Eye (tissue), 1 donor: ENCODE data around the gene VPS13D.

ENCODE experiments used
- DNase-seq: peaks from one replicate; pipeline ENCODE4 v3.0.0-alpha.2; 2015

The VPS13D gene

GRCh38 chr1:12407050-12407961, 177.5 kb downstream of the VPS13D start:
- DNase-seq, result peak; percentile 40

- DNase-seq, result no peak
These were observed 178.2 kb downstream of the VPS13D start for GRCh38 chr1:12407962-12408454.

- DNase-seq, result no peak
These were observed 178.8 kb downstream of the VPS13D start for GRCh38 chr1:12408662-12409061.

GRCh38 chr1:12409681-12410080, 179.9 kb downstream of the VPS13D start:
- no peak for DNase-seq

GRCh38 chr1:12410351-12410750, 180.5 kb downstream of the VPS13D start:
- DNase-seq, result no peak

GRCh38 chr1:12411098-12411497, 181.3 kb downstream of the VPS13D start:
- no peak for DNase-seq

- no peak for DNase-seq
These were observed 181.9 kb downstream of the VPS13D start for GRCh38 chr1:12411747-12412146.

- no peak for DNase-seq
These were observed 182.6 kb downstream of the VPS13D start for GRCh38 chr1:12412439-12412838.

- no peak for DNase-seq
These were observed 184.0 kb downstream of the VPS13D start for GRCh38 chr1:12413664-12414410.

GRCh38 chr1:12414444-12415018, 184.7 kb downstream of the VPS13D start:
- no peak for DNase-seq

GRCh38 chr1:12415038-12415466, 185.2 kb downstream of the VPS13D start:
- DNase-seq, result no peak

- no peak for DNase-seq
These were observed 186.3 kb downstream of the VPS13D start for GRCh38 chr1:12416101-12416500.

- no peak for DNase-seq
These were observed 186.9 kb downstream of the VPS13D start for GRCh38 chr1:12416744-12417143.

- DNase-seq, result no peak
These were observed 187.6 kb downstream of the VPS13D start for GRCh38 chr1:12417389-12417788.

- no peak for DNase-seq
These were observed 190.3 kb downstream of the VPS13D start for GRCh38 chr1:12420171-12420570.

GRCh38 chr1:12422488-12422887, 192.7 kb downstream of the VPS13D start:
- DNase-seq, result no peak

GRCh38 chr1:12424087-12424529, 194.3 kb downstream of the VPS13D start:
- no peak for DNase-seq

GRCh38 chr1:12424793-12425192, 195.0 kb downstream of the VPS13D start:
- no peak for DNase-seq

GRCh38 chr1:12426030-12426429, 196.2 kb downstream of the VPS13D start:
- no peak for DNase-seq

GRCh38 chr1:12428334-12428733, 198.5 kb downstream of the VPS13D start:
- DNase-seq, result no peak

GRCh38 chr1:12430525-12430924, 200.7 kb downstream of the VPS13D start:
- no peak for DNase-seq

GRCh38 chr1:12432897-12433296, 203.1 kb downstream of the VPS13D start:
- no peak for DNase-seq

GRCh38 chr1:12433323-12434053, 203.7 kb downstream of the VPS13D start:
- DNase-seq, result peak; percentile 93
